CD4-positive, CD25-positive, alpha-beta regulatory T cell (primary cell): ENCODE measurements around the gene RNASE8. TPM values are rescaled to one million over a fixed set of nuclear protein-coding genes. Genes with fewer than 3 reads are reported as not detected.

ENCODE experiments used
- ATAC-seq, 2 donors: fragments of 150-1000 bp; cut with Tn5 transposase; one replicate each; pipeline ENCODE4 v1.10.0; 2021; ENCODE audit warnings: low read depth in 2 of 2, moderate number of reproducible peaks in 2 of 2, moderate library complexity in 1 of 2
- DNase-seq, 3 donors: peaks; one replicate each; pipeline versions ENCODE4 v3.0.0 to v3.0.0-alpha.2; 2012 to 2022; ENCODE audit warnings: mixed read lengths in 1 of 3
- H3K27ac ChIP-seq: one replicate; pipeline ENCODE4 v1.7.0; 2013; ENCODE audit warnings: mild to moderate bottlenecking, low read length; ENCODE audit not compliant: insufficient read depth, poor library complexity, severe bottlenecking
- H3K27me3 ChIP-seq: one replicate; pipeline ENCODE4 v1.7.0; 2013; ENCODE audit warnings: low read length; ENCODE audit not compliant: control insufficient read depth, insufficient read depth
- H3K36me3 ChIP-seq: one replicate; pipeline ENCODE4 v1.7.0; 2013; ENCODE audit warnings: mild to moderate bottlenecking, low read length, moderate library complexity; ENCODE audit not compliant: control insufficient read depth, insufficient read depth
- H3K4me1 ChIP-seq: 2 replicates; pipeline ENCODE4 v1.7.0; 2013; ENCODE audit warnings: mild to moderate bottlenecking, low read length; ENCODE audit not compliant: insufficient read depth, control insufficient read depth, poor library complexity, severe bottlenecking
- H3K4me3 ChIP-seq: one replicate; pipeline ENCODE4 v1.7.0; 2013; ENCODE audit warnings: low read depth, mild to moderate bottlenecking, low read length, moderate library complexity
- H3K9me3 ChIP-seq, 2 experiments: 1 replicate in 1 of 2; 2 replicates in 1 of 2; pipeline ENCODE4 v1.7.0; 2013; ENCODE audit warnings: low read length in 2 of 2, mild to moderate bottlenecking in 1 of 2, moderate library complexity in 1 of 2; ENCODE audit not compliant: control insufficient read depth in 2 of 2
- H3K27ac Mint-ChIP-seq, 3 donors: one replicate each; pipeline ENCODE4 v1.8.0; 2020 to 2022; ENCODE audit warnings: mild to moderate bottlenecking in 3 of 3, mixed read lengths in 3 of 3, moderate library complexity in 2 of 3
- H3K27me3 Mint-ChIP-seq: one replicate; pipeline ENCODE4 v1.8.0; 2022; ENCODE audit warnings: mild to moderate bottlenecking, mixed read lengths
- H3K36me3 Mint-ChIP-seq: one replicate; pipeline ENCODE4 v1.8.0; 2020; ENCODE audit warnings: mixed read lengths
- H3K4me1 Mint-ChIP-seq, 4 donors: one replicate each; pipeline ENCODE4 v1.8.0; 2020 to 2022; ENCODE audit warnings: mixed read lengths in 4 of 4, mild to moderate bottlenecking in 1 of 4
- H3K4me3 Mint-ChIP-seq, 4 donors: one replicate each; pipeline ENCODE4 v1.8.0; 2020 to 2022; ENCODE audit warnings: mild to moderate bottlenecking in 4 of 4, mixed read lengths in 4 of 4, moderate library complexity in 3 of 4
- H3K9me3 Mint-ChIP-seq, 7 donors: one replicate each; pipeline ENCODE4 v1.8.0; 2020 to 2022; ENCODE audit warnings: mixed read lengths in 7 of 7, mild to moderate bottlenecking in 3 of 7, moderate library complexity in 2 of 7
- polyA plus RNA-seq, 4 donors: library from polyadenylated mRNA; unstranded; fragments of 300-500 nt; fragmentation: Illumina TruSeq; gene quantifications; one replicate each; pipeline ENCODE4 v1.2.3, GENCODE V29; 2021
- total RNA-seq: library from RNA; stranded (reverse); gene quantifications from one replicate; pipeline ENCODE4 v1.2.3, GENCODE V29; 2022

Gene RNASE8
- total and polyA plus RNA-seq, 5 donors from 2014 or later: not detected

GRCh38 chr14:21081521-21082142 lies 24.0 kb downstream of the RNASE8 start:
- Mint-ChIP-seq H3K27ac (no peak overlapping the region), H3K36me3 (no peaks in the 10 kb centered on the region), H3K4me1 (peaks cover 0 to 7% (median 4%) of the 10 kb centered on the region in 4 donors), H3K4me3 (no peak overlapping the region), H3K9me3 (no peaks in the 10 kb centered on the region), H3K27me3 (peaks cover 4% of the 10 kb centered on the region)
- no peaks in the 10 kb centered on the region for H3K36me3 ChIP-seq
- H3K4me1 ChIP-seq: peaks cover under 1% of the 10 kb centered on the region
- H3K4me3 ChIP-seq: no peak overlapping the region
- no peaks in the 10 kb centered on the region for H3K9me3 ChIP-seq
- no peak overlapping the region for H3K27ac ChIP-seq
- H3K27me3 ChIP-seq: no peaks in the 10 kb centered on the region
- DNase-seq (no peak), ATAC-seq (no peak)

- Histone ChIP-seq H3K27ac (no peak overlapping the region), H3K9me3 (no peaks in the 10 kb centered on the region), H3K4me3 (no peak overlapping the region), H3K4me1 (peaks cover 18% of the 10 kb centered on the region), H3K27me3 (no peaks in the 10 kb centered on the region), H3K36me3 (no peaks in the 10 kb centered on the region)
- Mint-ChIP-seq H3K36me3 (no peaks in the 10 kb centered on the region), H3K27me3 (no peaks in the 10 kb centered on the region), H3K27ac (peak overlapping the region in 2 of 3 donors; percentile 35 to 79), H3K4me1 (peaks cover 6 to 17% (median 15%) of the 10 kb centered on the region in 4 donors), H3K9me3 (no peaks in the 10 kb centered on the region), H3K4me3 (no peak overlapping the region)
- no peak for ATAC-seq
- no peak for DNase-seq
Measured at GRCh38 chr14:21083565-21084325, 26.1 kb downstream of the RNASE8 start.

DNA sequence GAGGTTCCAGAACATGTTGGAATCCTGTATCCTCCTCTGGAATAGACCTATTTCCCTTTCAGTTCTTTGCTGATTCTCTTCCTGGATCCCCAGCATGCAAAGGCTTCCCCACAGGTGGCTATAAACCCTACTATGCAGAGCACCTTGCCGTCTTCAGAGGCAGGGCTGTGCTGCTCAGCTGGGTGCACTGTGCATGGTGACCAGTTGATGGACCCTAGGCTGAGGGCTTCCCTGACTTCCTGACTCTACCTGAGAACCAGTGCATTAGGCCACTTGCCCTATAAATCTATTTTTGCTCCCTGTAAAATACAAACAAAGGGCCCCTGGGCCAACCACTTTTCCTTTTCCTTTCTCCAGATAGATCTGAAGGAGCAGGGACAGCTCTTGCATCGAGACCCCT lies 26.8 kb downstream of the RNASE8 start:
- DNase-seq: no peak
- Mint-ChIP-seq H3K27me3 (no peaks in the 10 kb centered on the region), H3K4me1 (peaks cover 6 to 23% (median 19%) of the 10 kb centered on the region in 4 donors), H3K36me3 (no peaks in the 10 kb centered on the region), H3K9me3 (no peaks in the 10 kb centered on the region), H3K4me3 (no peak overlapping the region), H3K27ac (peak overlapping the region in 1 of 3 donors; percentile 35)
- no peaks in the 10 kb centered on the region for H3K27me3 ChIP-seq
- peaks cover 18% of the 10 kb centered on the region for H3K4me1 ChIP-seq
- H3K27ac ChIP-seq: no peak overlapping the region
- no peaks in the 10 kb centered on the region for H3K9me3 ChIP-seq
- H3K4me3 ChIP-seq: no peak overlapping the region
- H3K36me3 ChIP-seq: no peaks in the 10 kb centered on the region
- ATAC-seq: no peak

- ATAC-seq: no peak
Measured at GRCh38 chr14:21084998-21085853, 27.6 kb downstream of the RNASE8 start.

GRCh38 chr14:21086908-21087293 lies 29.3 kb downstream of the RNASE8 start:
- Mint-ChIP-seq H3K4me1 (peaks cover 6 to 25% (median 19%) of the 10 kb centered on the region in 4 donors), H3K4me3 (peak overlapping the region in 1 of 4 donors; percentile 2), H3K9me3 (no peaks in the 10 kb centered on the region), H3K27ac (peak overlapping the region in 2 of 3 donors; percentile 79 to 95), H3K36me3 (no peaks in the 10 kb centered on the region), H3K27me3 (no peaks in the 10 kb centered on the region)
- H3K4me3 ChIP-seq: no peak overlapping the region
- DNase-seq: no peak
- peak overlapping the region; percentile 81 for H3K27ac ChIP-seq
- ATAC-seq: no peak
- H3K4me1 ChIP-seq: peaks cover 18% of the 10 kb centered on the region
- H3K9me3 ChIP-seq: no peaks in the 10 kb centered on the region
- H3K27me3 ChIP-seq: no peaks in the 10 kb centered on the region
- H3K36me3 ChIP-seq: no peaks in the 10 kb centered on the region

More at GRCh38 chr14:21084998-21085853, 27.6 kb downstream of the RNASE8 start:
- Histone ChIP-seq H3K9me3 (no peaks in the 10 kb centered on the region), H3K36me3 (no peaks in the 10 kb centered on the region), H3K4me1 (peaks cover 18% of the 10 kb centered on the region), H3K4me3 (no peak overlapping the region), H3K27me3 (no peaks in the 10 kb centered on the region), H3K27ac (no peak overlapping the region)
- Mint-ChIP-seq H3K36me3 (no peaks in the 10 kb centered on the region), H3K9me3 (no peaks in the 10 kb centered on the region), H3K4me3 (no peak overlapping the region), H3K27ac (peak overlapping the region in 2 of 3 donors; percentile 33 to 62), H3K4me1 (peaks cover 6 to 23% (median 19%) of the 10 kb centered on the region in 4 donors), H3K27me3 (no peaks in the 10 kb centered on the region)
- DNase-seq: no peak

GRCh38 chr14:21087294-21088091 lies 29.9 kb downstream of the RNASE8 start:
- H3K4me3 Mint-ChIP-seq: peak overlapping the region; percentile 10 to 59 (median 44)

GRCh38 chr14:21088687-21089086 lies 31.1 kb downstream of the RNASE8 start:
- H3K9me3 Mint-ChIP-seq: no peaks in the 10 kb centered on the region
- Histone ChIP-seq H3K36me3 (no peaks in the 10 kb centered on the region), H3K27me3 (no peaks in the 10 kb centered on the region), H3K4me1 (peaks cover 22% of the 10 kb centered on the region), H3K27ac (peak overlapping the region; percentile 94), H3K9me3 (no peaks in the 10 kb centered on the region), H3K4me3 (no peak overlapping the region)
- peaks cover 3% of the 10 kb centered on the region for H3K36me3 Mint-ChIP-seq
- ATAC-seq (no peak), DNase-seq (no peak)
- peak overlapping the region; percentile 74 to 95 (median 88) for H3K27ac Mint-ChIP-seq
- H3K27me3 Mint-ChIP-seq: peaks cover 6% of the 10 kb centered on the region
- H3K4me3 Mint-ChIP-seq: no peak overlapping the region
- peaks cover 6 to 33% (median 25%) of the 10 kb centered on the region in 4 donors for H3K4me1 Mint-ChIP-seq

More at GRCh38 chr14:21087294-21088091, 29.9 kb downstream of the RNASE8 start:
- no peaks in the 10 kb centered on the region for H3K36me3 ChIP-seq
- peaks cover 18% of the 10 kb centered on the region for H3K4me1 ChIP-seq
- Mint-ChIP-seq H3K36me3 (peaks cover 2% of the 10 kb centered on the region), H3K27me3 (peaks cover 2% of the 10 kb centered on the region), H3K9me3 (no peaks in the 10 kb centered on the region), H3K27ac (peak overlapping the region; percentile 90 to 96 (median 95)), H3K4me1 (peaks cover 6 to 26% (median 21%) of the 10 kb centered on the region in 4 donors)
- DNase-seq: peak; percentile 77 to 89 (median 86)
- H3K9me3 ChIP-seq: no peaks in the 10 kb centered on the region
- H3K27ac ChIP-seq: peak overlapping the region; percentile 94
- no peaks in the 10 kb centered on the region for H3K27me3 ChIP-seq
- ATAC-seq: peak; percentile 83 to 87
- no peak overlapping the region for H3K4me3 ChIP-seq
